Transverse colon (tissue), 3 donors: ENCODE data around the gene RBM44.

ENCODE experiments used
- CTCF ChIP-seq, 5 experiments: fragments of 200-600 bp in 3 of 5; fragments of 450-650 bp in 2 of 5; sonication (generic) in 3 of 5; IDR thresholded peaks; 1 replicate in 2 of 5; 2 replicates in 3 of 5; pipeline ENCODE4 v1.5.1; 2016 to 2017; ENCODE audit warnings: antibody characterized with exemption in 5 of 5, inconsistent platforms in 3 of 5, mild to moderate bottlenecking in 2 of 5, moderate library complexity in 1 of 5
- POLR2A ChIP-seq: fragments of 450-650 bp; IDR thresholded peaks from one replicate; pipeline ENCODE4 v1.6.1; 2016; ENCODE audit warnings: antibody characterized with exemption, mild to moderate bottlenecking, moderate library complexity

GRCh38 chr2:237749002-237749401, 49.6 kb upstream of the RBM44 start:
- TF ChIP-seq CTCF (IDR thresholded peaks at IDR 0.05), result no peak
- TF ChIP-seq POLR2A, result no peak
